Sigmoid colon (tissue), 3 donors: ENCODE measurements around the gene MUSK.

Experiments
- CTCF ChIP-seq, 4 experiments: fragments of 450-650 bp in 3 of 4; fragments of 200-600 bp in 1 of 4; IDR thresholded peaks; one replicate each; pipeline ENCODE4 v1.5.1; 2016 to 2019; ENCODE audit warnings: antibody characterized with exemption in 4 of 4, mild to moderate bottlenecking in 3 of 4, moderate library complexity in 2 of 4
- POLR2A ChIP-seq, 2 donors: fragments of 450-650 bp; IDR thresholded peaks; one replicate each; pipeline ENCODE4 v1.6.1; 2016; ENCODE audit warnings: antibody characterized with exemption in 2 of 2, mild to moderate bottlenecking in 2 of 2, moderate library complexity in 2 of 2

- no peak for TF ChIP-seq POLR2A (IDR thresholded peaks at IDR 0.05)
- TF ChIP-seq CTCF (IDR thresholded peaks at IDR 0.05), result no peak
Measured at GRCh38 chr9:110810262-110810976, 141.8 kb downstream of the MUSK start.
